G401.6 (cell line): ENCODE measurements around the gene FAM118B.

ENCODE experiments used
- FAIRE-seq: peaks from 2 replicates; lab custom pipeline; 2012; peaks lifted over from hg19 to GRCh38; lab: Jason Lieb, UNC

The FAM118B gene

GRCh38 chr11:126186708-126187529 is 24.7 kb upstream of the FAM118B start:
- no peak for FAIRE-seq

- no peak for FAIRE-seq
Measured at GRCh38 chr11:126188332-126189108, 23.1 kb upstream of the FAM118B start.

GRCh38 chr11:126189109-126189929 is 22.3 kb upstream of the FAM118B start:
- no peak for FAIRE-seq

- no peak for FAIRE-seq
Measured at GRCh38 chr11:126190792-126191191, 20.8 kb upstream of the FAM118B start.

- FAIRE-seq, result no peak
Measured at GRCh38 chr11:126191379-126192073, 20.1 kb upstream of the FAM118B start.

GRCh38 chr11:126192361-126192760 is 19.2 kb upstream of the FAM118B start:
- no peak for FAIRE-seq

GRCh38 chr11:126193038-126193478 is 18.5 kb upstream of the FAM118B start:
- FAIRE-seq, result no peak

GRCh38 chr11:126194121-126194543 is 17.4 kb upstream of the FAM118B start:
- peak; percentile 85 for FAIRE-seq

GRCh38 chr11:126195119-126195518 is 16.5 kb upstream of the FAM118B start:
- FAIRE-seq, result no peak

- no peak for FAIRE-seq
Measured at GRCh38 chr11:126197277-126197939, 14.2 kb upstream of the FAM118B start.

GRCh38 chr11:126198648-126199047 is 12.9 kb upstream of the FAM118B start:
- FAIRE-seq, result no peak

- FAIRE-seq, result no peak
Measured at GRCh38 chr11:126202646-126203359, 8.8 kb upstream of the FAM118B start.

- FAIRE-seq, result no peak
Measured at GRCh38 chr11:126205359-126205758, 6.2 kb upstream of the FAM118B start.

- no peak for FAIRE-seq
Measured at GRCh38 chr11:126207896-126208295, 3.7 kb upstream of the FAM118B start.

- no peak for FAIRE-seq
Measured at GRCh38 chr11:126210871-126211235, 729 bp upstream of the FAM118B start.

GRCh38 chr11:126212089-126212660 is 593 bp downstream of the FAM118B start:
- FAIRE-seq, result no peak

GRCh38 chr11:126214441-126214840 is 2.9 kb downstream of the FAM118B start:
- FAIRE-seq, result no peak

- no peak for FAIRE-seq
Measured at GRCh38 chr11:126214841-126215240, 3.3 kb downstream of the FAM118B start.

- no peak for FAIRE-seq
Measured at GRCh38 chr11:126216526-126217305, 5.1 kb downstream of the FAM118B start.

GRCh38 chr11:126217491-126217890 is 5.9 kb downstream of the FAM118B start:
- FAIRE-seq, result no peak
